Prostate gland (tissue), 2 donors: ENCODE measurements around the gene MOB1A. TPM values are rescaled to one million over a fixed set of nuclear protein-coding genes. Genes with fewer than 3 reads are reported as not detected.
"Not testable (repeated sequence)": the region's sequence is repeated elsewhere in the genome, so short reads cannot be mapped to it uniquely, and the experiment has no call there.

Source experiments
- DNase-seq: peaks from one replicate; pipeline ENCODE4 v3.0.0-alpha.2; 2019; ENCODE audit warnings: low spot score
- H3K27ac ChIP-seq, 2 donors: fragments of 200-600 bp; sonication (generic); 2 replicates each; pipeline ENCODE4 v1.5.1; 2017 to 2019
- H3K27me3 ChIP-seq: fragments of 200-600 bp; sonication (generic); replicated peaks from 2 replicates; pipeline ENCODE4 v1.5.1; 2019; ENCODE audit not compliant: insufficient read depth
- H3K36me3 ChIP-seq, 2 donors: fragments of 200-600 bp; sonication (generic); 1 replicate in 1 of 2; 2 replicates in 1 of 2; pipeline versions ENCODE4 v1.5.1 to v1.8.1; 2017 to 2019
- H3K4me1 ChIP-seq: fragments of 200-600 bp; sonication (generic); replicated peaks from 2 replicates; pipeline ENCODE4 v1.5.1; 2019
- H3K4me3 ChIP-seq, 2 donors: fragments of 200-600 bp; sonication (generic); 2 replicates each; pipeline ENCODE4 v1.5.1; 2017 to 2019
- H3K9me3 ChIP-seq: fragments of 200-600 bp; sonication (generic); 2 replicates; pipeline ENCODE4 v1.5.1; 2017
- POLR2A ChIP-seq: fragments of 450-650 bp; IDR thresholded peaks from one replicate; pipeline ENCODE4 v1.6.1; 2016; ENCODE audit warnings: antibody characterized with exemption, mild to moderate bottlenecking
- POLR2AphosphoS5 ChIP-seq: sonication (generic); formaldehyde crosslinking; IDR thresholded peaks from one replicate; pipeline ENCODE4 v1.6.1; 2017; ENCODE audit warnings: antibody characterized with exemption
- WGBS: methylation state at CpG from one replicate; pipeline ENCODE4 v1.1.5; 2018; 5-methylcytosine and 5-hydroxymethylcytosine counted together
- intact Hi-C: fragments of 100-400 bp; cut with DNase I; formaldehyde crosslinking; loops from one replicate; pipeline ENCODE4 v1.14.2; 2022
- total RNA-seq, 2 donors: library from RNA; depleted of rRNA; stranded (reverse); fragments of >200 nt; gene quantifications; one replicate each; pipeline ENCODE4 v1.1.0, GENCODE V29; 2016
- TF ChIP-seq, protein P1 (sequence below), 4 experiments: fragments of 200-600 bp in 2 of 4; fragments of 450-650 bp in 2 of 4; sonication (generic) in 2 of 4; IDR thresholded peaks; 1 replicate in 3 of 4; 2 replicates in 1 of 4; pipeline ENCODE4 v1.5.1; 2016 to 2019; ENCODE audit warnings: antibody characterized with exemption in 4 of 4, mild to moderate bottlenecking in 2 of 4, moderate library complexity in 2 of 4

Gene MOB1A
- total RNA-seq, 2 donors from 2014 or later, result 71.3 to 72.0 TPM

DNA sequence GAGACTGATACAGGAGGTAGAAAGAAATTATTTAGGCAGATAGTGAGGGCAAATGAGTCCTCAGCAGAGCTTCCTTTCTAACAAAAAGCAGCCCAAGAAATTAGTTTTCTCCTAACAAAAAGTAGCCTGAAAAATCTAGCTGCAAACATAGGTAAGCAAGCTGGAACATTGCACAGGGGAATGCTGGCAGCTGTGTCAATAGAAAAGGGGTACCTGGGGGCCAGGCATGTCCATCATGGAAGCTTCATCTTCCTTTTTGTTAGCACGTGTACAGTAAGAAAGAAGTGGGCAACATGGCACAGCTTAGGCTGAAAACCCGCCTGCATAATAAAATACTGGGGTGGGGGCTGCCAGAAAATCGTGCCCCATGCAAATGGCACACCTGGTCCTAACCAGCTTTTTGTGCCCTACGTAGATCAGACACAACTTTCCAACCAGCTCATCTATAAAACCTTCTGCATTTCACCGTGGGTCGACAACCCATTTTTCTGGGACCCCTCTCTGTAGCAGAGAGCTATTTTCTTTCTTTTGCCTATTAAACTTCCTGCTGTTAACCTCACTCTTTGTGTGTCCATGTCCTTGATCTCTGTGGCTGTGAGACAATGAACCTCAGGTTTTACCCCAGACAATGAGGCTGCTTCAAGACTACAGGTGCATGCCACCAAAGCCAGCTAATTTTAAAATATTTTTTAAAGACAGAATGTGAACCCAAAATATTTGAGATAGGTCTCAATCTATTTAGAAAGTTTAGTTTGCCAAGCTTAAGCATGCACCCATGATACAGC, 13.1 kb upstream of the MOB1A start:
- no peak for TF ChIP-seq POLR2AphosphoS5
- Histone ChIP-seq H3K27ac (no peak overlapping the region), H3K4me3 (no peak overlapping the region), H3K4me1 (peaks cover 4% of the 10 kb centered on the region), H3K27me3 (no peaks in the 10 kb centered on the region), H3K9me3 (no peaks in the 10 kb centered on the region), H3K36me3 (no peaks in the 10 kb centered on the region)
- 53% methylated on average over 6 of the region's 6 CpGs for WGBS
- intact Hi-C loops, result no loop called here
- no peak for DNase-seq

DNA sequence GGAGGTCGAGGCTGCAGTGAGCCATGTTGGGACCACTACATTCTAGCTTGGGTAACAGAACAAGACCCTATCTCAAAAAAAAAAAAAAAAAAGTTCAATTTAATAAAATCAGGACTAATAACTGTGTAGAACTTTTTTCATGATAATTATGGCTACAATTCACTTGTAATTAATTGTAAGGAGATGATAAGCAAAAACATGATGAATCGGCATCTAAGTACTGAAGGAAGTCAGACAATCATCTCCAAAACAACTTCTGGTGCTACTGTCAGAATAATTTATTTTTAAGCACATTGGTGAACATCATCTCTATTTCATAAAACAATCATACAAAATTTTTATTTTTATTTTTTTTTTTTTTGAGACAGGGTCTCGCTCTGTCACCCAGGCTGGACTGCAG, 10.0 kb upstream of the MOB1A start:
- Histone ChIP-seq H3K4me1 (no peaks in the 10 kb centered on the region), H3K36me3 (no peaks in the 10 kb centered on the region), H3K4me3 (no peak overlapping the region), H3K27me3 (no peaks in the 10 kb centered on the region), H3K9me3 (no peaks in the 10 kb centered on the region), H3K27ac (no peak overlapping the region)
- intact Hi-C loops, result no loop called here
- TF ChIP-seq, protein P1, sequence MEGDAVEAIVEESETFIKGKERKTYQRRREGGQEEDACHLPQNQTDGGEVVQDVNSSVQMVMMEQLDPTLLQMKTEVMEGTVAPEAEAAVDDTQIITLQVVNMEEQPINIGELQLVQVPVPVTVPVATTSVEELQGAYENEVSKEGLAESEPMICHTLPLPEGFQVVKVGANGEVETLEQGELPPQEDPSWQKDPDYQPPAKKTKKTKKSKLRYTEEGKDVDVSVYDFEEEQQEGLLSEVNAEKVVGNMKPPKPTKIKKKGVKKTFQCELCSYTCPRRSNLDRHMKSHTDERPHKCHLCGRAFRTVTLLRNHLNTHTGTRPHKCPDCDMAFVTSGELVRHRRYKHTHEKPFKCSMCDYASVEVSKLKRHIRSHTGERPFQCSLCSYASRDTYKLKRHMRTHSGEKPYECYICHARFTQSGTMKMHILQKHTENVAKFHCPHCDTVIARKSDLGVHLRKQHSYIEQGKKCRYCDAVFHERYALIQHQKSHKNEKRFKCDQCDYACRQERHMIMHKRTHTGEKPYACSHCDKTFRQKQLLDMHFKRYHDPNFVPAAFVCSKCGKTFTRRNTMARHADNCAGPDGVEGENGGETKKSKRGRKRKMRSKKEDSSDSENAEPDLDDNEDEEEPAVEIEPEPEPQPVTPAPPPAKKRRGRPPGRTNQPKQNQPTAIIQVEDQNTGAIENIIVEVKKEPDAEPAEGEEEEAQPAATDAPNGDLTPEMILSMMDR (IDR thresholded peaks at IDR 0.05), result no peak
- no peak for TF ChIP-seq POLR2A
- no peak for TF ChIP-seq POLR2AphosphoS5
- DNase-seq, result no peak
- WGBS, result 89% methylated on average over 3 of the region's 3 CpGs

DNA sequence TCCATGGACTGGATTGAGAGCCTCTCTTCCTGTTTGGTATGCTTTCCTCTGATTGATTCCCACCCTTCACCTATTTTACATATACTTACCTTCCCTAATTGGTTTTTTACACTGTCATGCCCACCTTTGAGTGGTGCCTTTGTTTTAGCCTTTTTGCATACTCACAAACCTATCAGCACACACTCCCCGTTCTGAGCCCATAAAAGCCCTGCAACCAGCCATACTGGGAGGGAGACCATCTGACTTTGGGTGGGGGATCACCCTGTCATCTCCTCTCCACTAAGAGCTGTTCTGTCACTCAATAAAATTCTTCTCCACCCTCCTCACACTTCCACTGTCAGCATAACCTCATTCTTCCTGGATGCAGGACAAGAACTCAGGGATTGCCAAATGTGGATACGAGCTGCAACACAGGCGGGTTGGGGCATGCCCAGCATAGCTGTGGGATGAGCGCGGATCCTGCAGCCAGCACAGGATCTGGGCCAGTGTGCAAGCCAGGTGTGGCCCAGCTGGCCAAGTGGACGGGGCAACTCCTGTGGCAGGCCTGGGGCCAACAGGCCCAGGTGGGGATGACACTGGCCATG, 9.4 kb upstream of the MOB1A start:
- no peak overlapping the region for H3K4me3 ChIP-seq
- WGBS, result 29% methylated on average over 6 of the region's 6 CpGs
- H3K36me3 ChIP-seq, result no peaks in the 10 kb centered on the region
- H3K9me3 ChIP-seq, result no peaks in the 10 kb centered on the region
- intact Hi-C loops, result no loop called here
- H3K27me3 ChIP-seq, result no peaks in the 10 kb centered on the region
- peak overlapping the region in 1 of 2 donors; percentile 10 for H3K27ac ChIP-seq
- peak; percentile 86 for DNase-seq
- H3K4me1 ChIP-seq, result no peaks in the 10 kb centered on the region
- TF ChIP-seq, protein P1 (IDR thresholded peaks at IDR 0.05), result no peak
- peak; percentile 88 for TF ChIP-seq POLR2AphosphoS5

DNA sequence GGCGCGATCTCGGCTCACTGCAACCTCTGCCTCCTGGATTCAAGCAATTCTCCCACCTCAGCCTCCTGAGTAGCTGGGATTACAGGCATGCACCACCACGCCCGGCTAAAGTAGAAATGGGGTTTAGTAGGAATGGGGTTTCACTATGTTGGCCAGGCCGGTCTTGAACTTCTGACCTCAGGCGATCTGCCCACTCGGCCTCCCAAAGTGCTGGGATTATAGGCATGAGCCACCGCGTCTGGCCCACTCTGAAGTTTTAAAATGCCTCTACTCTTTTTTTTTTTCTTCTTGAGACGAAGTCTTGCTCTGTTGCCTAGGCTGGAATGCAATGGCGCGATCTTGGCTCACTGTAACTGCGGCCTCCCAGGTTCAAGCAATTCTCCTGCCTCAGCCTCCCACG, 8.0 kb upstream of the MOB1A start:
- DNase-seq, H3K9me3 ChIP-seq, H3K27me3 ChIP-seq, H3K36me3 ChIP-seq, H3K4me1 ChIP-seq, H3K4me3 ChIP-seq, H3K27ac ChIP-seq, intact Hi-C loops: not testable (repeated sequence)
- WGBS, result 95% methylated on average over 15 of the region's 15 CpGs

DNA sequence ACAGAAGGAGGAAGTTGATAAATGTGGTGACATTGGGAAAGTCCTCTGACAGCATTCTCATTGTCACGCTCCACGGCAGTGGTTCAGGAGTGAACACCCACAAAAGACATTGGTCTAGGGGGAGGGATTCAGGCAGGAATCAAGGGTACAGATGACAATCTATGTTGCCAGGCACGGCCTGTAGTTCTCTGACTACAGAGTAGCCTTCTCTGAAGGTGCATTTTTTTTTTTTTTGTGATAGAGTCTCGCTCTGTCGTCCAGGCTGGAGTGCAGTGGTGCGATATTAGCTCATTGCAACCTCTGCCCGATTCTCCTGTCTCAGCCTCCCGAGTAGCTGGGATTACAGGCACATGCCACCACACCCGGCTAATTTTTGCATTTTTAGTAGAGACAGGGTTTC, 7.4 kb upstream of the MOB1A start:
- no peaks in the 10 kb centered on the region for H3K27me3 ChIP-seq
- no peaks in the 10 kb centered on the region for H3K36me3 ChIP-seq
- H3K4me1 ChIP-seq, result no peaks in the 10 kb centered on the region
- TF ChIP-seq, protein P1 (IDR thresholded peaks at IDR 0.05), result no peak
- TF ChIP-seq POLR2A (no peak), POLR2AphosphoS5 (no peak)
- no peak overlapping the region for H3K4me3 ChIP-seq
- no peak overlapping the region for H3K27ac ChIP-seq
- intact Hi-C loops, result no loop called here
- no peaks in the 10 kb centered on the region for H3K9me3 ChIP-seq
- 94% methylated on average over 9 of the region's 9 CpGs for WGBS
- DNase-seq, result no peak

DNA sequence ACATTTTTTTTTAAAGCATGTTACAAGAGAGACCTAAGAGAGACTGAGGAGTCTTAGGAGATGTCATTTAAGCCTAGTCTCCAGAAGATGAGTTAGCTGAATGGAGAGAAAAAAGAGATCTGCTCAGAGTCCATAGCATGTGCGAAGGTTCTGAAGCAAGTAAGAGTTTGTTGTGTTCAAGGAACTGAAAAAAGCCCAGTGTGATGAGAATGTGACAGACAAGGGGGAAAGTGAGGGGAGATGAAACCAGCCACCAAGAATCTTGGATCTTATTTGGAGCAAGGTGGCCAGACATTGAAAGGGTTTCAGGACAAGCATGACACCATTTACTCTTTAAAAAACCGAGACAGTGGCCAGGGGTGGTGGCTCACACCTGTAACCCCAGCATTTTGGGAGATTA, 5.2 kb upstream of the MOB1A start:
- H3K4me1 ChIP-seq, result no peaks in the 10 kb centered on the region
- no peak for DNase-seq
- intact Hi-C loops, result no loop called here
- 89% methylated on average over 2 of the region's 2 CpGs for WGBS
- TF ChIP-seq, protein P1 (IDR thresholded peaks at IDR 0.05), result no peak
- TF ChIP-seq POLR2A, result no peak
- TF ChIP-seq POLR2AphosphoS5, result no peak
- H3K27me3 ChIP-seq, result no peaks in the 10 kb centered on the region
- H3K9me3 ChIP-seq, result no peaks in the 10 kb centered on the region
- H3K4me3 ChIP-seq, result no peak overlapping the region
- no peak overlapping the region for H3K27ac ChIP-seq
- no peaks in the 10 kb centered on the region for H3K36me3 ChIP-seq
